ENCODE measurements around the gene GTF2A1. TPM values are rescaled to one million over a fixed set of nuclear protein-coding genes. Genes with fewer than 3 reads are reported as not detected.

The GTF2A1 gene
- 20.8 TPM for total RNA-seq
- long read RNA-seq, partial matches to known transcripts, result 0 of 6 reads
- long read RNA-seq, other reads (novel, unspliced or antisense), result 6 of 6 reads

- intact Hi-C loops (cut with micrococcal nuclease), result no loop called here
- no peaks in the 10 kb centered on the region for H3K27me3 ChIP-seq (ENCODE audit: low read depth)
- peak within 1 kb of the TSS; percentile 80 for H3K4me3 ChIP-seq
- H3K36me3 ChIP-seq, result peaks cover 3% of the 10 kb centered on the region
- H3K27ac ChIP-seq (replicated peaks), result peak within 1 kb of the TSS; percentile 96
- H3K4me1 ChIP-seq, result peaks cover 36% of the 10 kb centered on the region
- peak; percentile 95 for DNase-seq
- no peak for TF ChIP-seq CTCF (IDR thresholded peaks at IDR 0.05; ENCODE audit: borderline replicate concordance)
- H3K9me3 ChIP-seq (replicated peaks), result no peaks in the 10 kb centered on the region
Measured at GRCh38 chr14:81220830-81221578, at the start of gene GTF2A1. GTF2A1 (minus strand) TSS chr14:81220959; CDS start chr14:81220518, 441 bp downstream.

GRCh38 chr14:81269979-81270375, 49.2 kb upstream of the GTF2A1 start:
- DNase-seq, result no peak
- Histone ChIP-seq H3K4me1 (peaks cover 17% of the 10 kb centered on the region), H3K9me3 (replicated peaks) (no peaks in the 10 kb centered on the region), H3K27ac (replicated peaks) (no peak overlapping the region), H3K36me3 (no peaks in the 10 kb centered on the region), H3K27me3 (ENCODE audit: low read depth) (peaks cover 35% of the 10 kb centered on the region), H3K4me3 (no peak overlapping the region)
- no peak for TF ChIP-seq CTCF (IDR thresholded peaks at IDR 0.05; ENCODE audit: borderline replicate concordance)
- intact Hi-C loops (cut with micrococcal nuclease), result loop anchor here (5.0 kb wide), 1 partner anchor 182 kb away; no protein-coding TSS in a partner anchor

- peak; percentile 83 for TF ChIP-seq CTCF (IDR thresholded peaks at IDR 0.05; ENCODE audit: borderline replicate concordance)
- DNase-seq, result no peak
Measured at GRCh38 chr14:81269100-81269978, 48.6 kb upstream of the GTF2A1 start.

GRCh38 chr14:81268016-81268416, 47.3 kb upstream of the GTF2A1 start:
- TF ChIP-seq CTCF (IDR thresholded peaks at IDR 0.05; ENCODE audit: borderline replicate concordance), result no peak
- DNase-seq, result no peak
- Histone ChIP-seq H3K4me1 (peaks cover 6% of the 10 kb centered on the region), H3K9me3 (replicated peaks) (no peaks in the 10 kb centered on the region), H3K36me3 (no peaks in the 10 kb centered on the region), H3K27ac (replicated peaks) (no peak overlapping the region), H3K27me3 (ENCODE audit: low read depth) (peaks cover 45% of the 10 kb centered on the region), H3K4me3 (no peak overlapping the region)
- intact Hi-C loops (cut with micrococcal nuclease), result loop anchor here (5.0 kb wide), 1 partner anchor 184 kb away; no protein-coding TSS in a partner anchor

More at GRCh38 chr14:81269100-81269978, 48.6 kb upstream of the GTF2A1 start:
- intact Hi-C loops (cut with micrococcal nuclease), result loop anchor here (5.0 kb wide), 1 partner anchor 183 kb away; no protein-coding TSS in a partner anchor
- Histone ChIP-seq H3K27me3 (ENCODE audit: low read depth) (peaks cover 38% of the 10 kb centered on the region), H3K9me3 (replicated peaks) (no peaks in the 10 kb centered on the region), H3K4me3 (no peak overlapping the region), H3K4me1 (peaks cover 16% of the 10 kb centered on the region), H3K27ac (replicated peaks) (no peak overlapping the region), H3K36me3 (no peaks in the 10 kb centered on the region)

GRCh38 chr14:81265636-81266169, 44.9 kb upstream of the GTF2A1 start:
- Histone ChIP-seq H3K36me3 (no peaks in the 10 kb centered on the region), H3K27me3 (ENCODE audit: low read depth) (peaks cover 48% of the 10 kb centered on the region), H3K4me3 (no peak overlapping the region), H3K4me1 (peaks cover 5% of the 10 kb centered on the region), H3K27ac (replicated peaks) (no peak overlapping the region), H3K9me3 (replicated peaks) (no peaks in the 10 kb centered on the region)
- no peak for TF ChIP-seq CTCF (IDR thresholded peaks at IDR 0.05; ENCODE audit: borderline replicate concordance)
- DNase-seq, result no peak
- intact Hi-C loops (cut with micrococcal nuclease), result loop anchor here (5.0 kb wide), 1 partner anchor 187 kb away; no protein-coding TSS in a partner anchor
